ENCODE data around the gene DDX6.
"Not testable (repeated sequence)": the region's sequence is repeated elsewhere in the genome, so short reads cannot be mapped to it uniquely, and the experiment has no call there.

The DDX6 gene

GRCh38 chr11:118740892-118741291 is 50.1 kb downstream of the DDX6 start:
- no peak for DNase-seq (ENCODE audit: low read depth)
- no peak for TF ChIP-seq CTCF (IDR thresholded peaks at IDR 0.05; ENCODE audit: low read length, missing control alignments)
- H3K4me3 ChIP-seq (replicated peaks; ENCODE audit: low read depth, low read length) = no peak overlapping the region

GRCh38 chr11:118735203-118735602 is 55.8 kb downstream of the DDX6 start:
- no peak overlapping the region for H3K4me3 ChIP-seq (replicated peaks; ENCODE audit: low read depth, low read length)
- DNase-seq (ENCODE audit: low read depth) = no peak
- no peak for TF ChIP-seq CTCF (IDR thresholded peaks at IDR 0.05; ENCODE audit: low read length, missing control alignments)

GRCh38 chr11:118734031-118734430 is 56.9 kb downstream of the DDX6 start:
- no peak for DNase-seq (ENCODE audit: low read depth)
- TF ChIP-seq CTCF (IDR thresholded peaks at IDR 0.05; ENCODE audit: low read length, missing control alignments) = no peak
- H3K4me3 ChIP-seq (replicated peaks; ENCODE audit: low read depth, low read length) = no peak overlapping the region

GRCh38 chr11:118729753-118730152 is 61.2 kb downstream of the DDX6 start:
- DNase-seq (ENCODE audit: low read depth) = not testable (repeated sequence)

GRCh38 chr11:118728112-118728511 is 62.9 kb downstream of the DDX6 start:
- not testable (repeated sequence) for H3K4me3 ChIP-seq (replicated peaks; ENCODE audit: low read depth, low read length); DNase-seq (ENCODE audit: low read depth)

More at GRCh38 chr11:118729753-118730152, 61.2 kb downstream of the DDX6 start:
- H3K4me3 ChIP-seq (replicated peaks; ENCODE audit: low read depth, low read length) = not testable (repeated sequence)

GRCh38 chr11:118727721-118728066 is 63.3 kb downstream of the DDX6 start:
- DNase-seq (ENCODE audit: low read depth); H3K4me3 ChIP-seq (replicated peaks; ENCODE audit: low read depth, low read length): not testable (repeated sequence)

GRCh38 chr11:118727001-118727720 is 63.8 kb downstream of the DDX6 start:
- not testable (repeated sequence) for DNase-seq (ENCODE audit: low read depth); H3K4me3 ChIP-seq (replicated peaks; ENCODE audit: low read depth, low read length)

GRCh38 chr11:118721478-118722015 is 69.4 kb downstream of the DDX6 start:
- H3K4me3 ChIP-seq (replicated peaks; ENCODE audit: low read depth, low read length); DNase-seq (ENCODE audit: low read depth): not testable (repeated sequence)

- not testable (repeated sequence) for H3K4me3 ChIP-seq (replicated peaks; ENCODE audit: low read depth, low read length); DNase-seq (ENCODE audit: low read depth)
Measured at GRCh38 chr11:118720740-118721139, 70.2 kb downstream of the DDX6 start.

GRCh38 chr11:118720078-118720477 is 70.9 kb downstream of the DDX6 start:
- not testable (repeated sequence) for H3K4me3 ChIP-seq (replicated peaks; ENCODE audit: low read depth, low read length); DNase-seq (ENCODE audit: low read depth)

- H3K4me3 ChIP-seq (replicated peaks; ENCODE audit: low read depth, low read length); DNase-seq (ENCODE audit: low read depth): not testable (repeated sequence)
Measured at GRCh38 chr11:118718562-118718961, 72.4 kb downstream of the DDX6 start.

- not testable (repeated sequence) for DNase-seq (ENCODE audit: low read depth); H3K4me3 ChIP-seq (replicated peaks; ENCODE audit: low read depth, low read length)
Measured at GRCh38 chr11:118717733-118718132, 73.2 kb downstream of the DDX6 start.

- not testable (repeated sequence) for DNase-seq (ENCODE audit: low read depth); H3K4me3 ChIP-seq (replicated peaks; ENCODE audit: low read depth, low read length)
Measured at GRCh38 chr11:118717221-118717620, 73.7 kb downstream of the DDX6 start.

Measured in fibroblast of pulmonary artery (primary cell).